ENCODE measurements around the gene JAG1. TPM values are rescaled to one million over a fixed set of nuclear protein-coding genes. Genes with fewer than 3 reads are reported as not detected.

Gene JAG1
- polyA plus RNA-seq, 2 of the 4 experiments (the other 2 are of a cell fraction), result 80.9 to 90.0 TPM

- TF ChIP-seq FOSB (CRISPR knock-in tag; IDR thresholded peaks at IDR 0.05) (no peak), CEBPB (IDR thresholded peaks at IDR 0.05) (no peak), CBX2 (IDR thresholded peaks at IDR 0.05; ENCODE audit: borderline replicate concordance, low read depth) (no peak), NFE2L2 (conservative IDR thresholded peaks at IDR 0.05; ENCODE audit: low read length) (no peak), MAZ (IDR thresholded peaks at IDR 0.05; ENCODE audit: borderline replicate concordance, low read depth, low read length) (0 out of 2 replicates have a peak, but pooled peaks have one; percentile 19), REST (IDR thresholded peaks at IDR 0.05) (no peak), JUN (IDR thresholded peaks at IDR 0.05) (peak in 1 of 2 experiments; percentile 40; a peak in 3 of 5 replicates), GATA3 (IDR thresholded peaks at IDR 0.05; ENCODE audit: borderline replicate concordance) (no peak), POLR2A (IDR thresholded peaks at IDR 0.05; ENCODE audit: low read length) (no peak), NR3C1 (IDR thresholded peaks at IDR 0.05) (no peak), MAFK (IDR thresholded peaks at IDR 0.05; ENCODE audit: partially characterized antibody) (no peak), ZFP36 (IDR thresholded peaks at IDR 0.05; ENCODE audit: borderline replicate concordance, partially characterized antibody) (no peak), NPAS2 (CRISPR knock-in tag; IDR thresholded peaks at IDR 0.05; ENCODE audit: borderline replicate concordance) (no peak), RCOR1 (IDR thresholded peaks at IDR 0.05; ENCODE audit: low read depth, low read length) (no peak), ZC3H11A (IDR thresholded peaks at IDR 0.05) (no peak), HDAC2 (IDR thresholded peaks at IDR 0.05) (no peak), ZSCAN20 (CRISPR knock-in tag; IDR thresholded peaks at IDR 0.05) (no peak), E2F6 (IDR thresholded peaks at IDR 0.05; ENCODE audit: borderline replicate concordance, low read depth) (no peak), PHF8 (IDR thresholded peaks at IDR 0.05; ENCODE audit: borderline replicate concordance, low read depth) (no peak; the same call in 1 of the 2 replicates), MAX (IDR thresholded peaks at IDR 0.05) (peak; percentile 74), RARB (CRISPR knock-in tag; IDR thresholded peaks at IDR 0.05) (no peak), KDM5A (IDR thresholded peaks at IDR 0.05) (peak; percentile 93), ELK1 (IDR thresholded peaks at IDR 0.05; ENCODE audit: low read depth, low read length) (no peak), FOXS1 (CRISPR knock-in tag; IDR thresholded peaks at IDR 0.05) (no peak), JUNB (IDR thresholded peaks at IDR 0.05) (peak; percentile 33; the same call in 1 of the 2 replicates), RAD21 (conservative IDR thresholded peaks at IDR 0.05 in 1 of 2, IDR thresholded peaks at IDR 0.05 in 1 of 2) (peak; percentile 92 to 98), ZNF302 (CRISPR knock-in tag; IDR thresholded peaks at IDR 0.05) (no peak), HOXB5 (CRISPR knock-in tag; IDR thresholded peaks at IDR 0.05) (no peak), HEYL (CRISPR knock-in tag; IDR thresholded peaks at IDR 0.05) (no peak), POLR2AphosphoS2 (conservative IDR thresholded peaks at IDR 0.05; ENCODE audit: low read length) (no peak)
Observed at GRCh38 chr20:10674684-10675449, 1.1 kb upstream of the JAG1 start (continued).
